ENCODE results near the gene GLTP.
"Not testable (repeated sequence)": the region's sequence is repeated elsewhere in the genome, so short reads cannot be mapped to it uniquely, and the experiment has no call there.

The GLTP gene

GRCh38 chr12:109864916-109865315 lies 15.4 kb downstream of the GLTP start:
- TF ChIP-seq CTCF (IDR thresholded peaks at IDR 0.05; ENCODE audit: borderline replicate concordance, insufficient read depth, low read depth, low read length) = no peak
- H3K4me3 ChIP-seq (ENCODE audit: low read depth, low read length) = no peak overlapping the region

- no peak for TF ChIP-seq CTCF (IDR thresholded peaks at IDR 0.05; ENCODE audit: borderline replicate concordance, insufficient read depth, low read depth, low read length)
- H3K4me3 ChIP-seq (ENCODE audit: low read depth, low read length) = no peak overlapping the region
Observed at GRCh38 chr12:109863847-109864712, 16.3 kb downstream of the GLTP start.

- not testable (repeated sequence) for H3K4me3 ChIP-seq (ENCODE audit: low read depth, low read length)
Observed at GRCh38 chr12:109862491-109862890, 17.9 kb downstream of the GLTP start.

GRCh38 chr12:109861689-109862314 lies 18.5 kb downstream of the GLTP start:
- no peak for TF ChIP-seq CTCF (IDR thresholded peaks at IDR 0.05; ENCODE audit: borderline replicate concordance, insufficient read depth, low read depth, low read length)
- H3K4me3 ChIP-seq (ENCODE audit: low read depth, low read length) = no peak overlapping the region

- no peak for TF ChIP-seq CTCF (IDR thresholded peaks at IDR 0.05; ENCODE audit: borderline replicate concordance, insufficient read depth, low read depth, low read length)
- no peak overlapping the region for H3K4me3 ChIP-seq (ENCODE audit: low read depth, low read length)
Observed at GRCh38 chr12:109860977-109861376, 19.4 kb downstream of the GLTP start.

GRCh38 chr12:109858764-109859163 lies 21.6 kb downstream of the GLTP start:
- no peak overlapping the region for H3K4me3 ChIP-seq (ENCODE audit: low read depth, low read length)
- TF ChIP-seq CTCF (IDR thresholded peaks at IDR 0.05; ENCODE audit: borderline replicate concordance, insufficient read depth, low read depth, low read length) = no peak

- TF ChIP-seq CTCF (IDR thresholded peaks at IDR 0.05; ENCODE audit: borderline replicate concordance, insufficient read depth, low read depth, low read length) = no peak
- no peak overlapping the region for H3K4me3 ChIP-seq (ENCODE audit: low read depth, low read length)
Observed at GRCh38 chr12:109857715-109858114, 22.6 kb downstream of the GLTP start.
